Hepatocyte (in vitro differentiated cells): Measurements from ENCODE around the gene SNW1.

Source experiments
- CTCF ChIP-seq: fragments of 200-600 bp; sonication (generic); IDR thresholded peaks from 2 replicates; pipeline ENCODE4 v1.5.1; 2016; ENCODE audit warnings: antibody characterized with exemption, mild to moderate bottlenecking; ENCODE audit not compliant: poor library complexity
- EZH2 ChIP-seq: fragments of 200-600 bp; sonication (generic); IDR thresholded peaks from 2 replicates; pipeline ENCODE4 v1.6.1; 2016; ENCODE audit warnings: antibody characterized with exemption, mild to moderate bottlenecking, borderline replicate concordance

GRCh38 chr14:77721437-77721836 is 39.5 kb downstream of the SNW1 start:
- TF ChIP-seq CTCF = no peak
- no peak for TF ChIP-seq EZH2
